ENCODE data around the gene SDHAF2. TPM values are rescaled to one million over a fixed set of nuclear protein-coding genes. Genes with fewer than 3 reads are reported as not detected.

SDHAF2 gene
- total RNA-seq, 2 donors from 2014 or later: 24.6 to 59.4 TPM

DNA sequence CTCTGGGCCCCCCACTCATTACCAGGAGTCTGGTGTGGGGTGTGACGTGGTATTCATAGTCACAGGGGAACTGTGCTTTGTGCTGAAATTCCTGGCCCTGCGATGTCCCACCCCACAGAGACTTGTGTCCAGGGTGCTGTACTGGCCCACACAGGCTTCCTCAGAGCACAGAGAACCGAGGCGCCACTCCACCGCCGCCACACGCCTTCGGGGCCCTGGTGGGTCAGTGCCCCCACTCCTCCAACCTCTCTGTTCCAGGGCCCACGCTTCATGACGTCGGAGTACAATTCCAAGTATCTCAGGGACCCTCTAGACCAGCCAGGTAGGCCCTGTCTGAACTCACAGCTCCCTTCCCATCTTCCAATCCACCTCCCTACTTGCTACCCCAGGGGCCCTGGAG lies 55.2 kb downstream of the SDHAF2 start:
- intact Hi-C loops (cut with DNase I): no loop called here
- H3K4me3 ChIP-seq: no peak overlapping the region
- WGBS: 95% methylated on average over 11 of the region's 11 CpGs
- TF ChIP-seq POLR2A (IDR thresholded peaks at IDR 0.05): no peak
- no peak for TF ChIP-seq CTCF (IDR thresholded peaks at IDR 0.05)
- TF ChIP-seq POLR2AphosphoS5 (IDR thresholded peaks at IDR 0.05): no peak
- H3K27ac ChIP-seq: no peak overlapping the region
- no peaks in the 10 kb centered on the region for H3K9me3 ChIP-seq
- peaks cover 5% of the 10 kb centered on the region for H3K4me1 ChIP-seq (replicated peaks)
- no peaks in the 10 kb centered on the region for H3K36me3 ChIP-seq
- no peaks in the 10 kb centered on the region for H3K27me3 ChIP-seq (replicated peaks; ENCODE audit: insufficient read depth)
- no peak for DNase-seq (ENCODE audit: low spot score)

GRCh38 chr11:61486011-61486620 lies 56.2 kb downstream of the SDHAF2 start:
- Histone ChIP-seq H3K27ac (no peak overlapping the region), H3K4me1 (replicated peaks) (peaks cover 5% of the 10 kb centered on the region), H3K4me3 (no peak overlapping the region), H3K27me3 (replicated peaks; ENCODE audit: insufficient read depth) (no peaks in the 10 kb centered on the region), H3K9me3 (no peaks in the 10 kb centered on the region), H3K36me3 (no peaks in the 10 kb centered on the region)
- DNase-seq (ENCODE audit: low spot score): no peak
- TF ChIP-seq POLR2A (IDR thresholded peaks at IDR 0.05): no peak
- TF ChIP-seq POLR2AphosphoS5 (IDR thresholded peaks at IDR 0.05): no peak
- TF ChIP-seq CTCF (IDR thresholded peaks at IDR 0.05): no peak
- intact Hi-C loops (cut with DNase I): no loop called here
- WGBS: 97% methylated on average over 6 of the region's 6 CpGs

DNA sequence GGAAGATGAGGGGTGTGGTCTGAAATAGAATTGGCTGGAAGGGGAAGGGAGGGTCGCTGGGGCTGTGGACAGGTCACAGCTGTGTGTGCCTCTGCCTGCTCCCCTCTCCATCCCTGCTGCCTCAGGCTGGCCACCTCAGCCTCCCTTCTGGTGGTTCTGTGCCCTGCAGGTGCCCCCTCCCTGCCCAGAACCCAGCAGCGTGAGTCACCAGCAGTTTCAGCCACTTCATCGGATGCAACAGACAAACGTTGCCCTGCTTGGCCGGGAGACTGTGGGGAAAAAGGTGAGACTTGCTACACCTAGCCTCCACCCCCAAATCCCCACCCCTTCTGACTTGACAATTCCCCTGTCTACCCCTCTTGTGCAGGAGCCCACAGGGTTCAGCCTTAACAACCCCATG lies 56.9 kb downstream of the SDHAF2 start:
- TF ChIP-seq CTCF (IDR thresholded peaks at IDR 0.05): no peak
- no peak for TF ChIP-seq POLR2AphosphoS5 (IDR thresholded peaks at IDR 0.05)
- TF ChIP-seq POLR2A (IDR thresholded peaks at IDR 0.05): no peak
- WGBS: 82% methylated on average over 5 of the region's 5 CpGs
- H3K4me3 ChIP-seq: no peak overlapping the region
- no peak overlapping the region for H3K27ac ChIP-seq
- no peaks in the 10 kb centered on the region for H3K27me3 ChIP-seq (replicated peaks; ENCODE audit: insufficient read depth)
- intact Hi-C loops (cut with DNase I): no loop called here
- H3K4me1 ChIP-seq (replicated peaks): peaks cover 5% of the 10 kb centered on the region
- no peaks in the 10 kb centered on the region for H3K36me3 ChIP-seq
- no peaks in the 10 kb centered on the region for H3K9me3 ChIP-seq
- no peak for DNase-seq (ENCODE audit: low spot score)

DNA sequence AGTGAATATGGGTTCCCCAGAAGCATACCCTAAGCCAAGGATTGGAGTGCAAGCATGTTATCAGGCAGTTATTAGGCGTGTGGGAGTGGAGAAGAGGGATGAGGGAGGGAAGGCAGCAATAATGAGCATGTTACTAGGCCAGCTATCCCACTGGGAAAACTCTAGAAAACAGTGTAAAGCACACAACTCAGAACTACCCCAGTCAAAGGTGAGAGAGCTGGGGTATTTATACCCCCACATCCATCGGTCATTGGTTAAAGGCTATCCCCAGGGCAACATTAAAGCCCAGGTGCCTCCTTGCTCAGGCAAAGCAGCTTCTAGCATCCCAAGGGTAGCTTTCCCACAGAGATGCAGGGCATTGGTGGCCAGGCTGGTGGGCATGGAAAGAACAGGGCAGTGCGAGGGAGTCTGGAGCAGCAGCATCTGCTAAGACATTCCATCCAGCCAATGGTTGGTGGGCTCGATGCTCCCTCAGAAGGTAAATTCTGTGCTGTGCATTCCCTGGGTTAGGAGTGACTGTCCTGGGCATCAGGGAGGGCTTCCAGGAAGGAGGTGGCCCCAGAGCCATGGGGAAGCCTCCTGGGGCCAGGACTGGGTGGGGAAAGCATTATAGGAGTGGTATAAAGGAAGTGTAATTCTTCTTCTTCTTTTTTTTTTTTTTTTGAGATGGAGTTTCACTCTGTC lies 57.6 kb downstream of the SDHAF2 start:
- intact Hi-C loops (cut with DNase I): no loop called here
- Histone ChIP-seq H3K4me1 (replicated peaks) (peaks cover 5% of the 10 kb centered on the region), H3K27me3 (replicated peaks; ENCODE audit: insufficient read depth) (no peaks in the 10 kb centered on the region), H3K36me3 (no peaks in the 10 kb centered on the region), H3K27ac (no peak overlapping the region), H3K4me3 (no peak overlapping the region), H3K9me3 (no peaks in the 10 kb centered on the region)
- 96% methylated on average over 4 of the region's 4 CpGs for WGBS
- no peak for TF ChIP-seq CTCF (IDR thresholded peaks at IDR 0.05)
- no peak for TF ChIP-seq POLR2AphosphoS5 (IDR thresholded peaks at IDR 0.05)
- no peak for TF ChIP-seq POLR2A (IDR thresholded peaks at IDR 0.05)
- no peak for DNase-seq (ENCODE audit: low spot score)
